CD8-positive, alpha-beta memory T cell (primary cell): Measurements from ENCODE around the gene ATAD3C. TPM values are rescaled to one million over a fixed set of nuclear protein-coding genes. Genes with fewer than 3 reads are reported as not detected.
A peak's percentile ranks its signal among the peaks of the same experiment; 100 is the strongest.
"Not testable (repeated sequence)": the region's sequence is repeated elsewhere in the genome, so short reads cannot be mapped to it uniquely, and the experiment has no call there.

ENCODE experiments used
- CTCF ChIA-PET: fragments of 350-600 bp; sonication (Branson Sonifier 250); formaldehyde crosslinking; loops from one replicate; lab custom pipeline; 2021; ENCODE audit warnings: antibody characterized with exemption; lab: Charles Lee
- POLR2A ChIA-PET: fragments of 350-600 bp; sonication (Branson Sonifier 250); formaldehyde crosslinking; loops from one replicate; lab custom pipeline; 2021; ENCODE audit warnings: antibody characterized with exemption; lab: Charles Lee
- DNase-seq, 5 donors: peaks; one replicate each; pipeline versions ENCODE4 v3.0.0 to v3.0.0-alpha.2; 2020 to 2022; ENCODE audit warnings: mixed read lengths in 1 of 5
- H3K27ac ChIP-seq: one replicate; pipeline ENCODE4 v1.7.0; 2013; ENCODE audit warnings: low read depth, mild to moderate bottlenecking, low read length, moderate library complexity
- H3K27me3 ChIP-seq: 2 replicates; pipeline ENCODE4 v1.7.0; 2013; ENCODE audit warnings: low read length, mild to moderate bottlenecking; ENCODE audit not compliant: insufficient read depth, poor library complexity, severe bottlenecking
- H3K36me3 ChIP-seq: 2 replicates; pipeline ENCODE4 v1.7.0; 2013; ENCODE audit warnings: mild to moderate bottlenecking, low read length, moderate library complexity; ENCODE audit not compliant: insufficient read depth
- H3K4me1 ChIP-seq: 2 replicates; pipeline ENCODE4 v1.7.0; 2013; ENCODE audit warnings: mild to moderate bottlenecking, low read length, moderate library complexity; ENCODE audit not compliant: insufficient read depth
- H3K4me3 ChIP-seq: 2 replicates; pipeline ENCODE4 v1.7.0; 2013; ENCODE audit warnings: mild to moderate bottlenecking, low read length
- H3K9me3 ChIP-seq: 2 replicates; pipeline ENCODE4 v1.7.0; 2013; ENCODE audit warnings: mild to moderate bottlenecking, low read length
- H3K27ac Mint-ChIP-seq, 8 donors: one replicate each; pipeline ENCODE4 v1.8.0; 2020 to 2021; ENCODE audit warnings: mixed read lengths in 8 of 8, mild to moderate bottlenecking in 6 of 8, inconsistent platforms in 3 of 8, moderate library complexity in 3 of 8
- H3K27me3 Mint-ChIP-seq, 2 donors: one replicate each; pipeline ENCODE4 v1.8.0; 2020 to 2021; ENCODE audit warnings: mixed read lengths in 2 of 2, mild to moderate bottlenecking in 1 of 2, moderate library complexity in 1 of 2
- H3K36me3 Mint-ChIP-seq, 3 donors: one replicate each; pipeline ENCODE4 v1.8.0; 2020 to 2021; ENCODE audit warnings: mixed read lengths in 3 of 3, inconsistent platforms in 1 of 3, mild to moderate bottlenecking in 1 of 3
- H3K4me1 Mint-ChIP-seq, 3 donors: one replicate each; pipeline ENCODE4 v1.8.0; 2020 to 2021; ENCODE audit warnings: mixed read lengths in 3 of 3, inconsistent platforms in 1 of 3, mild to moderate bottlenecking in 1 of 3
- H3K4me3 Mint-ChIP-seq, 7 donors: one replicate each; pipeline ENCODE4 v1.8.0; 2020 to 2021; ENCODE audit warnings: mixed read lengths in 7 of 7, mild to moderate bottlenecking in 6 of 7, moderate library complexity in 4 of 7, inconsistent platforms in 2 of 7
- H3K9me3 Mint-ChIP-seq, 5 donors: one replicate each; pipeline ENCODE4 v1.8.0; 2020 to 2022; ENCODE audit warnings: mixed read lengths in 5 of 5, mild to moderate bottlenecking in 3 of 5, moderate library complexity in 2 of 5, inconsistent platforms in 1 of 5
- polyA plus RNA-seq: library from polyadenylated mRNA; unstranded; fragments of 300-500 nt; fragmentation: Illumina TruSeq; gene quantifications from one replicate; pipeline ENCODE4 v1.2.3, GENCODE V29; 2021
- total RNA-seq, 2 experiments: library from RNA; stranded (reverse); gene quantifications; one replicate each; pipeline ENCODE4 v1.2.3, GENCODE V29; 2021

Gene ATAD3C
- total and polyA plus RNA-seq, 3 experiments from 2014 or later = 0.53 to 4.3 (median 1.9) TPM

GRCh38 chr1:1494311-1494710, 44.8 kb downstream of the ATAD3C start:
- H3K36me3 ChIP-seq, H3K27me3 ChIP-seq, H3K9me3 Mint-ChIP-seq, H3K27ac Mint-ChIP-seq, H3K4me3 ChIP-seq, H3K27me3 Mint-ChIP-seq, H3K9me3 ChIP-seq, H3K27ac ChIP-seq, POLR2A ChIA-PET, CTCF ChIA-PET, H3K4me1 Mint-ChIP-seq, DNase-seq, H3K4me3 Mint-ChIP-seq, H3K4me1 ChIP-seq: not testable (repeated sequence)
- H3K36me3 Mint-ChIP-seq = peaks cover 10 to 57% (median 19%) of the 10 kb centered on the region in 3 donors

- H3K36me3 Mint-ChIP-seq = peaks cover 9 to 46% (median 19%) of the 10 kb centered on the region in 3 donors
- H3K27ac ChIP-seq, H3K9me3 ChIP-seq, H3K36me3 ChIP-seq, H3K4me3 Mint-ChIP-seq, H3K27me3 Mint-ChIP-seq, CTCF ChIA-PET, POLR2A ChIA-PET, H3K27me3 ChIP-seq, H3K9me3 Mint-ChIP-seq, DNase-seq, H3K27ac Mint-ChIP-seq, H3K4me1 Mint-ChIP-seq, H3K4me1 ChIP-seq, H3K4me3 ChIP-seq: not testable (repeated sequence)
Measured at GRCh38 chr1:1495461-1495975, 46.0 kb downstream of the ATAD3C start.

- H3K27me3 ChIP-seq, H3K36me3 ChIP-seq, H3K9me3 Mint-ChIP-seq, H3K4me3 ChIP-seq, H3K4me1 ChIP-seq, H3K27me3 Mint-ChIP-seq, H3K36me3 Mint-ChIP-seq, H3K9me3 ChIP-seq, H3K27ac ChIP-seq: not testable (repeated sequence)
- CTCF ChIA-PET = interaction anchor here (0.8 to 1.7 kb wide), 3 partner anchors 64 to 105 kb away, joined by 3 to 6 read pairs (median 3); no protein-coding TSS in a partner anchor
- Mint-ChIP-seq H3K27ac (peak overlapping the region; percentile 53 to 98 (median 94)), H3K4me1 (peaks cover 8 to 14% (median 12%) of the 10 kb centered on the region in 3 donors), H3K4me3 (peak overlapping the region; percentile 65 to 87 (median 82))
- DNase-seq = peak; percentile 55 to 77 (median 62)
- POLR2A ChIA-PET = interaction anchor here (0.7 kb wide), 1 partner anchor 12 kb away, joined by 3 read pairs; no protein-coding TSS in a partner anchor
Measured at GRCh38 chr1:1504777-1505365, 55.4 kb downstream of the ATAD3C start.

GRCh38 chr1:1505366-1505798, 55.9 kb downstream of the ATAD3C start:
- H3K4me1 ChIP-seq, H3K9me3 ChIP-seq, POLR2A ChIA-PET, H3K9me3 Mint-ChIP-seq, H3K36me3 Mint-ChIP-seq, H3K27me3 ChIP-seq, H3K36me3 ChIP-seq, H3K27me3 Mint-ChIP-seq, H3K27ac ChIP-seq, H3K4me3 ChIP-seq: not testable (repeated sequence)
- Mint-ChIP-seq H3K27ac (peak overlapping the region in 7 of 8 donors; percentile 53 to 98 (median 95)), H3K4me1 (peaks cover 8 to 14% (median 12%) of the 10 kb centered on the region in 3 donors), H3K4me3 (peak overlapping the region; percentile 65 to 87 (median 82))
- CTCF ChIA-PET = interaction anchor here (0.9 to 1.7 kb wide), 2 partner anchors 64 to 200 kb away, joined by 3 to 6 read pairs; no protein-coding TSS in a partner anchor
- peak in 1 of 5 donors; percentile 18 for DNase-seq

GRCh38 chr1:1505801-1506200, 56.3 kb downstream of the ATAD3C start:
- peak overlapping the region; percentile 28 to 87 (median 68) for H3K4me3 Mint-ChIP-seq
- POLR2A ChIA-PET, H3K4me1 ChIP-seq, DNase-seq, H3K36me3 Mint-ChIP-seq, H3K27me3 ChIP-seq, H3K27ac ChIP-seq, H3K4me3 ChIP-seq, H3K9me3 Mint-ChIP-seq, H3K27me3 Mint-ChIP-seq, H3K9me3 ChIP-seq, H3K36me3 ChIP-seq: not testable (repeated sequence)
- H3K27ac Mint-ChIP-seq = peak overlapping the region in 7 of 8 donors; percentile 1 to 95 (median 84)
- CTCF ChIA-PET = interaction anchor here (0.9 to 1.7 kb wide), 2 partner anchors 65 to 201 kb away, joined by 3 to 6 read pairs; no protein-coding TSS in a partner anchor
- peaks cover 8 to 16% (median 13%) of the 10 kb centered on the region in 3 donors for H3K4me1 Mint-ChIP-seq

GRCh38 chr1:1507305-1507704, 57.8 kb downstream of the ATAD3C start:
- Histone ChIP-seq H3K27ac (no peak overlapping the region), H3K27me3 (no peaks in the 10 kb centered on the region), H3K4me3 (no peak overlapping the region), H3K36me3 (no peaks in the 10 kb centered on the region), H3K9me3 (no peaks in the 10 kb centered on the region), H3K4me1 (peaks cover 7% of the 10 kb centered on the region)
- Mint-ChIP-seq H3K4me1 (peaks cover 12 to 22% (median 22%) of the 10 kb centered on the region in 3 donors), H3K9me3 (no peaks in the 10 kb centered on the region), H3K27ac (peak overlapping the region in 1 of 8 donors; percentile 46), H3K27me3 (peaks cover 0 to 3% of the 10 kb centered on the region in 2 donors), H3K4me3 (peak overlapping the region in 1 of 7 donors; percentile 60), H3K36me3 (peaks cover 0 to 6% (median 0%) of the 10 kb centered on the region in 3 donors)
- DNase-seq = no peak
- POLR2A ChIA-PET = no interaction called here
- CTCF ChIA-PET = no interaction called here

GRCh38 chr1:1508775-1509464, 59.4 kb downstream of the ATAD3C start:
- H3K9me3 ChIP-seq, H3K36me3 Mint-ChIP-seq, H3K27ac Mint-ChIP-seq, H3K4me3 Mint-ChIP-seq, H3K27me3 ChIP-seq, H3K4me3 ChIP-seq, CTCF ChIA-PET, H3K4me1 ChIP-seq, H3K36me3 ChIP-seq, DNase-seq, H3K27ac ChIP-seq, H3K27me3 Mint-ChIP-seq, H3K9me3 Mint-ChIP-seq: not testable (repeated sequence)
- H3K4me1 Mint-ChIP-seq = peaks cover 15 to 25% (median 25%) of the 10 kb centered on the region in 3 donors
- POLR2A ChIA-PET = interaction anchor here (0.7 kb wide), 1 partner anchor 25 kb away, joined by 4 read pairs; no protein-coding TSS in a partner anchor

- H3K27ac Mint-ChIP-seq, H3K9me3 ChIP-seq, H3K36me3 ChIP-seq, H3K4me1 ChIP-seq, H3K27ac ChIP-seq, CTCF ChIA-PET, H3K36me3 Mint-ChIP-seq, H3K27me3 Mint-ChIP-seq, DNase-seq, H3K9me3 Mint-ChIP-seq, H3K4me3 Mint-ChIP-seq, H3K4me3 ChIP-seq, H3K27me3 ChIP-seq: not testable (repeated sequence)
- POLR2A ChIA-PET = interaction anchor here (0.7 kb wide), 1 partner anchor 25 kb away, joined by 4 read pairs; no protein-coding TSS in a partner anchor
- H3K4me1 Mint-ChIP-seq = peaks cover 15 to 25% (median 25%) of the 10 kb centered on the region in 3 donors
Measured at GRCh38 chr1:1509465-1509850, 60.0 kb downstream of the ATAD3C start.
